SK-N-SH (cell line): Measurements from ENCODE around the gene HMGXB3. TPM values are rescaled to one million over a fixed set of nuclear protein-coding genes. Genes with fewer than 3 reads are reported as not detected.

Source experiments
- CTCF ChIA-PET: fragments of 300-600, 350-600 bp; formaldehyde crosslinking; extraction: SDS; loops from one replicate; lab custom pipeline; 2021; lab: Yijun Ruan, JAX
- POLR2A ChIA-PET: fragments of 350-600 bp; sonication (Branson Sonifier 250); formaldehyde crosslinking; extraction: SDS; loops from one replicate; lab custom pipeline; 2020; ENCODE audit warnings: antibody characterized with exemption, inconsistent platforms; lab: Yijun Ruan, JAX
- DNase-seq: peaks from one replicate; pipeline ENCODE4 v3.0.0; 2012
- H2AFZ ChIP-seq: fragments of 200-600 bp; sonication (generic); 2 replicates; pipeline ENCODE4 v1.8.1; 2016; ENCODE audit warnings: antibody characterized with exemption, mild to moderate bottlenecking, low read depth
- H3F3A ChIP-seq: fragments of 200-600 bp; sonication (generic); replicated peaks from 2 replicates; pipeline ENCODE3; 2016; ENCODE audit warnings: antibody characterized with exemption, mild to moderate bottlenecking; ENCODE audit not compliant: insufficient read depth
- H3K27ac ChIP-seq, 2 experiments: fragments of 200-500 bp in 1 of 2; fragments of 200-600 bp in 1 of 2; sonication (Bioruptor generic) in 1 of 2; sonication (generic), shearing (Covaris generic) in 1 of 2; 2 replicates each; pipeline versions ENCODE4 v1.5.1 to v1.6.1; 2014 to 2016; ENCODE audit warnings: low read depth in 2 of 2, inconsistent platforms in 1 of 2, low read length in 1 of 2, mild to moderate bottlenecking in 1 of 2, mixed read lengths in 1 of 2
- H3K27me3 ChIP-seq: fragments of 200-600 bp; sonication (generic), shearing (Covaris generic); 2 replicates; pipeline ENCODE4 v1.6.1; 2016; ENCODE audit warnings: mixed run types; ENCODE audit not compliant: insufficient read depth
- H3K36me3 ChIP-seq, 2 experiments: fragments of 200-500 bp in 1 of 2; fragments of 200-600 bp in 1 of 2; sonication (Bioruptor generic) in 1 of 2; sonication (generic) in 1 of 2; replicated peaks in 1 of 2; 2 replicates each; pipeline versions ENCODE3 to v1.5.1; 2014 to 2016; ENCODE audit warnings: low read length in 1 of 2, mild to moderate bottlenecking in 1 of 2; ENCODE audit not compliant: insufficient read depth in 2 of 2, control insufficient read depth in 1 of 2
- H3K4me1 ChIP-seq, 2 experiments: fragments of 200-500 bp in 1 of 2; fragments of 200-600 bp in 1 of 2; sonication (Bioruptor generic) in 1 of 2; sonication (generic), shearing (Covaris generic) in 1 of 2; 2 replicates each; pipeline versions ENCODE4 v1.5.1 to v1.6.1; 2014 to 2016; ENCODE audit warnings: low read depth in 1 of 2, low read length in 1 of 2, mixed run types in 1 of 2; ENCODE audit not compliant: insufficient read depth in 2 of 2, control insufficient read depth in 1 of 2
- H3K4me2 ChIP-seq: fragments of 200-600 bp; sonication (generic), shearing (Covaris generic); 2 replicates; pipeline ENCODE4 v1.6.1; 2017; ENCODE audit warnings: mixed run types
- H3K4me3 ChIP-seq, 2 experiments: fragments of 200-500 bp in 1 of 2; fragments of 200-600 bp in 1 of 2; sonication (Bioruptor generic) in 1 of 2; sonication (generic), shearing (Covaris generic) in 1 of 2; 2 replicates each; pipeline versions ENCODE4 v1.5.1 to v1.8.1; 2014 to 2016; ENCODE audit warnings: low read depth in 2 of 2, inconsistent platforms in 1 of 2, low read length in 1 of 2, mild to moderate bottlenecking in 1 of 2, mixed read lengths in 1 of 2, moderate library complexity in 1 of 2
- H3K79me2 ChIP-seq: fragments of 200-600 bp; sonication (generic); 2 replicates; pipeline ENCODE4 v1.8.1; 2017; ENCODE audit warnings: mild to moderate bottlenecking; ENCODE audit not compliant: insufficient read depth
- H3K9ac ChIP-seq: fragments of 200-600 bp; sonication (generic); 2 replicates; pipeline ENCODE4 v1.6.1; 2017; ENCODE audit warnings: mixed run types
- H3K9me2 ChIP-seq: fragments of 200-600 bp; sonication (generic); 2 replicates; pipeline ENCODE4 v1.6.1; 2017; ENCODE audit warnings: mixed run types
- H3K9me3 ChIP-seq: fragments of 200-600 bp; sonication (generic); 2 replicates; pipeline ENCODE4 v1.6.1; 2017; ENCODE audit warnings: mixed run types, mild to moderate bottlenecking, moderate library complexity
- H4K20me1 ChIP-seq: fragments of 200-600 bp; sonication (generic); 2 replicates; pipeline ENCODE4 v1.6.1; 2017; ENCODE audit warnings: mild to moderate bottlenecking, mixed run types; ENCODE audit not compliant: insufficient read depth
- CHD2 ChIP-seq: fragments of 150-350 bp; IDR thresholded peaks from 2 replicates; pipeline ENCODE4 v1.6.1; 2018; ENCODE audit warnings: low read length; ENCODE audit not compliant: partially characterized antibody
- CTCF ChIP-seq: fragments of 200-600 bp; sonication (generic); IDR thresholded peaks from 2 replicates; pipeline ENCODE4 v1.6.1; 2017; ENCODE audit warnings: antibody characterized with exemption, mild to moderate bottlenecking, moderate library complexity
- EZH2phosphoT487 ChIP-seq: fragments of 200-600 bp; sonication (generic); IDR thresholded peaks from 2 replicates; pipeline ENCODE4 v1.6.1; 2017; ENCODE audit warnings: low read depth, mixed run types, mild to moderate bottlenecking, antibody characterized with exemption, moderate library complexity, borderline replicate concordance
- JUND ChIP-seq: IDR thresholded peaks from 2 replicates; pipeline ENCODE4 v1.4.0; 2012
- MEF2A ChIP-seq: IDR thresholded peaks from 2 replicates; pipeline ENCODE4 v1.4.0; 2012; ENCODE audit warnings: low read depth, borderline replicate concordance
- NRF1 ChIP-seq: IDR thresholded peaks from 2 replicates; pipeline ENCODE4 v1.6.1; 2012; ENCODE audit warnings: low read depth, mild to moderate bottlenecking, low read length
- POLR2AphosphoS5 ChIP-seq: IDR thresholded peaks from 2 replicates; pipeline ENCODE4 v1.6.1; 2012; ENCODE audit warnings: low read depth, low read length
- RAD21 ChIP-seq: IDR thresholded peaks from 2 replicates; pipeline ENCODE4 v1.6.1; 2012; ENCODE audit warnings: mild to moderate bottlenecking, low read length
- RCOR1 ChIP-seq: fragments of 150-350 bp; IDR thresholded peaks from 2 replicates; pipeline ENCODE4 v1.6.1; 2017; ENCODE audit warnings: antibody characterized with exemption, low read length
- REST ChIP-seq: IDR thresholded peaks from 2 replicates; pipeline ENCODE4 v1.6.1; 2012; ENCODE audit warnings: mild to moderate bottlenecking, low read depth, low read length, moderate library complexity
- RFX5 ChIP-seq: IDR thresholded peaks from 2 replicates; pipeline ENCODE4 v1.6.1; 2012; ENCODE audit warnings: mild to moderate bottlenecking, improper control_type of control experiment, low read length
- RXRA ChIP-seq: IDR thresholded peaks from 2 replicates; pipeline ENCODE4 v1.4.0; 2012; ENCODE audit warnings: low read depth, mild to moderate bottlenecking, borderline replicate concordance
- SIN3A ChIP-seq: IDR thresholded peaks from 2 replicates; pipeline ENCODE4 v1.6.1; 2012; ENCODE audit warnings: low read depth, mild to moderate bottlenecking, low read length, moderate library complexity, borderline replicate concordance
- TAF1 ChIP-seq: IDR thresholded peaks from 2 replicates; pipeline ENCODE4 v1.6.1; 2012; ENCODE audit warnings: low read depth, mild to moderate bottlenecking, low read length, moderate library complexity, borderline replicate concordance
- TCF12 ChIP-seq: IDR thresholded peaks from 2 replicates; pipeline ENCODE4 v1.4.0; 2012
- WGBS: methylation state at CpG from one replicate; pipeline ENCODE4 v1.1.6; 2017; ENCODE audit warnings: low lambda C conversion rate; 5-methylcytosine and 5-hydroxymethylcytosine counted together
- polyA plus RNA-seq, 3 experiments: library from polyadenylated mRNA; depleted of rRNA; stranded (reverse); fragments of >200 nt; gene quantifications; 2 replicates each; pipeline ENCODE4 v1.2.3, GENCODE V29; 2012
- TF ChIP-seq, protein P1 (sequence below): fragments of 150-350 bp; IDR thresholded peaks from 2 replicates; pipeline ENCODE4 v1.6.1; 2017; ENCODE audit warnings: antibody characterized with exemption, low read length, low read depth, borderline replicate concordance
- TF ChIP-seq, protein P2 (sequence below): IDR thresholded peaks from 2 replicates; pipeline ENCODE4 v1.4.0; 2012; ENCODE audit warnings: low read depth, borderline replicate concordance
- TF ChIP-seq, protein P3 (sequence below): IDR thresholded peaks from 2 replicates; pipeline ENCODE4; 2012

Gene HMGXB3
- polyA plus RNA-seq, 1 of the 3 experiments (the other 2 are of a cell fraction): 28.8 TPM

GRCh38 chr5:150068961-150069645 is 68.6 kb downstream of the HMGXB3 start:
- H3K79me2 ChIP-seq: no peaks in the 10 kb centered on the region
- POLR2A ChIA-PET: no interaction called here
- H3K9ac ChIP-seq: no peak overlapping the region
- H3F3A ChIP-seq: peaks cover 6% of the 10 kb centered on the region
- H3K4me3 ChIP-seq: no peak overlapping the region
- CTCF ChIA-PET: interaction anchor here (0.9 to 1.3 kb wide), 3 partner anchors 19 to 107 kb away, joined by 3 to 4 read pairs (median 3); partner anchors contain the start of gene PDGFRB
- H3K4me2 ChIP-seq: no peak overlapping the region
- H3K9me2 ChIP-seq: no peaks in the 10 kb centered on the region
- DNase-seq: no peak
- no peaks in the 10 kb centered on the region for H3K36me3 ChIP-seq
- peak overlapping the region; percentile 43; the same call in 1 of the 2 replicates for H2AFZ ChIP-seq
- H3K9me3 ChIP-seq: no peaks in the 10 kb centered on the region
- H3K27me3 ChIP-seq: no peaks in the 10 kb centered on the region
- TF ChIP-seq TAF1: no peak
- no peak for TF ChIP-seq CTCF
- TF ChIP-seq SIN3A: no peak
- TF ChIP-seq, protein P1, sequence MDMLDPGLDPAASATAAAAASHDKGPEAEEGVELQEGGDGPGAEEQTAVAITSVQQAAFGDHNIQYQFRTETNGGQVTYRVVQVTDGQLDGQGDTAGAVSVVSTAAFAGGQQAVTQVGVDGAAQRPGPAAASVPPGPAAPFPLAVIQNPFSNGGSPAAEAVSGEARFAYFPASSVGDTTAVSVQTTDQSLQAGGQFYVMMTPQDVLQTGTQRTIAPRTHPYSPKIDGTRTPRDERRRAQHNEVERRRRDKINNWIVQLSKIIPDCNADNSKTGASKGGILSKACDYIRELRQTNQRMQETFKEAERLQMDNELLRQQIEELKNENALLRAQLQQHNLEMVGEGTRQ: no peak
- TF ChIP-seq NRF1: no peak
- TF ChIP-seq, protein P2, sequence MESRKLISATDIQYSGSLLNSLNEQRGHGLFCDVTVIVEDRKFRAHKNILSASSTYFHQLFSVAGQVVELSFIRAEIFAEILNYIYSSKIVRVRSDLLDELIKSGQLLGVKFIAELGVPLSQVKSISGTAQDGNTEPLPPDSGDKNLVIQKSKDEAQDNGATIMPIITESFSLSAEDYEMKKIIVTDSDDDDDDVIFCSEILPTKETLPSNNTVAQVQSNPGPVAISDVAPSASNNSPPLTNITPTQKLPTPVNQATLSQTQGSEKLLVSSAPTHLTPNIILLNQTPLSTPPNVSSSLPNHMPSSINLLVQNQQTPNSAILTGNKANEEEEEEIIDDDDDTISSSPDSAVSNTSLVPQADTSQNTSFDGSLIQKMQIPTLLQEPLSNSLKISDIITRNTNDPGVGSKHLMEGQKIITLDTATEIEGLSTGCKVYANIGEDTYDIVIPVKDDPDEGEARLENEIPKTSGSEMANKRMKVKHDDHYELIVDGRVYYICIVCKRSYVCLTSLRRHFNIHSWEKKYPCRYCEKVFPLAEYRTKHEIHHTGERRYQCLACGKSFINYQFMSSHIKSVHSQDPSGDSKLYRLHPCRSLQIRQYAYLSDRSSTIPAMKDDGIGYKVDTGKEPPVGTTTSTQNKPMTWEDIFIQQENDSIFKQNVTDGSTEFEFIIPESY: no peak
- no peak for TF ChIP-seq MEF2A
- no peak for TF ChIP-seq RCOR1
- TF ChIP-seq TCF12: no peak
- no peak for TF ChIP-seq JUND
- TF ChIP-seq RXRA: no peak
- TF ChIP-seq POLR2AphosphoS5: no peak
- no peak for TF ChIP-seq RFX5
- TF ChIP-seq, protein P3, sequence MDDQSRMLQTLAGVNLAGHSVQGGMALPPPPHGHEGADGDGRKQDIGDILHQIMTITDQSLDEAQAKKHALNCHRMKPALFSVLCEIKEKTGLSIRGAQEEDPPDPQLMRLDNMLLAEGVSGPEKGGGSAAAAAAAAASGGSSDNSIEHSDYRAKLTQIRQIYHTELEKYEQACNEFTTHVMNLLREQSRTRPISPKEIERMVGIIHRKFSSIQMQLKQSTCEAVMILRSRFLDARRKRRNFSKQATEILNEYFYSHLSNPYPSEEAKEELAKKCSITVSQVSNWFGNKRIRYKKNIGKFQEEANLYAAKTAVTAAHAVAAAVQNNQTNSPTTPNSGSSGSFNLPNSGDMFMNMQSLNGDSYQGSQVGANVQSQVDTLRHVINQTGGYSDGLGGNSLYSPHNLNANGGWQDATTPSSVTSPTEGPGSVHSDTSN: no peak
- TF ChIP-seq CHD2: no peak
- no peak for TF ChIP-seq REST
- no peak for TF ChIP-seq RAD21
- TF ChIP-seq EZH2phosphoT487: no peak
- 87% methylated on average over 7 of the region's 12 CpGs for WGBS
- H4K20me1 ChIP-seq: no peaks in the 10 kb centered on the region
- peak overlapping the region in 1 of 2 experiments; percentile 14; a peak in 1 of 4 replicates for H3K27ac ChIP-seq
- peaks cover 14 to 48% of the 10 kb centered on the region in 2 experiments; a peak in 3 of 4 replicates for H3K4me1 ChIP-seq
